Esophagus muscularis mucosa (tissue), 4 donors: ENCODE data around the gene NRIP3. TPM values are rescaled to one million over a fixed set of nuclear protein-coding genes. Genes with fewer than 3 reads are reported as not detected.
A peak's percentile ranks its signal among the peaks of the same experiment; 100 is the strongest.

ENCODE experiments used
- DNase-seq: peaks from one replicate; pipeline ENCODE4 v3.0.0-alpha.2; 2017; ENCODE audit errors: extremely low spot score
- H3K27ac ChIP-seq, 4 donors: fragments of 200-600 bp; sonication (generic); replicated peaks in 1 of 4; 1 replicate in 3 of 4; 2 replicates in 1 of 4; pipeline ENCODE4 v1.5.1; 2016 to 2019; ENCODE audit warnings: mild to moderate bottlenecking in 1 of 4
- H3K27me3 ChIP-seq, 4 donors: fragments of 200-600 bp; sonication (generic); one replicate each; pipeline versions ENCODE4 v1.5.1 to v1.6.0; 2016 to 2019
- H3K36me3 ChIP-seq, 4 donors: fragments of 200-600 bp; sonication (generic); one replicate each; pipeline ENCODE4 v1.5.1; 2016 to 2019
- H3K4me1 ChIP-seq, 4 donors: fragments of 200-600 bp; sonication (generic); one replicate each; pipeline ENCODE4 v1.5.1; 2016 to 2019
- H3K4me3 ChIP-seq, 4 donors: fragments of 200-600 bp; sonication (generic); 1 replicate in 2 of 4; 2 replicates in 2 of 4; pipeline ENCODE4 v1.5.1; 2016 to 2019; ENCODE audit warnings: mild to moderate bottlenecking in 4 of 4, moderate library complexity in 1 of 4
- H3K9me3 ChIP-seq, 4 donors: fragments of 200-600 bp; sonication (generic); 1 replicate in 3 of 4; 2 replicates in 1 of 4; pipeline ENCODE4 v1.5.1; 2016 to 2019
- CTCF ChIP-seq, 3 experiments: fragments of 200-600 bp in 2 of 3; fragments of 450-650 bp in 1 of 3; sonication (generic) in 2 of 3; IDR thresholded peaks; one replicate each; pipeline ENCODE4 v1.5.1; 2017 to 2019; ENCODE audit warnings: antibody characterized with exemption in 3 of 3, mild to moderate bottlenecking in 2 of 3, moderate library complexity in 1 of 3
- EP300 ChIP-seq: sonication (generic); formaldehyde crosslinking; IDR thresholded peaks from one replicate; pipeline ENCODE4 v1.6.1; 2017; ENCODE audit warnings: antibody characterized with exemption
- POLR2A ChIP-seq: fragments of 450-650 bp; IDR thresholded peaks from one replicate; pipeline ENCODE4 v1.6.1; 2017; ENCODE audit warnings: antibody characterized with exemption, moderate library complexity, mild to moderate bottlenecking, low read depth
- POLR2AphosphoS5 ChIP-seq, 2 donors: sonication (generic); formaldehyde crosslinking; IDR thresholded peaks; one replicate each; pipeline ENCODE4 v1.6.1; 2017; ENCODE audit warnings: antibody characterized with exemption in 2 of 2
- WGBS: methylation state at CpG from one replicate; pipeline ENCODE4 v1.1.5; 2018; 5-methylcytosine and 5-hydroxymethylcytosine counted together
- intact Hi-C: fragments of 100-400 bp; cut with DNase I; formaldehyde crosslinking; loops from one replicate; pipeline ENCODE4 v1.15.1; 2023
- total RNA-seq, 4 donors: library from RNA; depleted of rRNA; stranded (reverse); fragments of >200 nt; gene quantifications; one replicate each; pipeline versions ENCODE4 v1.1.0 to v1.2.1, GENCODE V29; 2016

NRIP3 gene
- total RNA-seq, 4 donors from 2014 or later = 2.1 to 4.0 (median 3.5) TPM

GRCh38 chr11:8964324-8965320 lies 39.2 kb downstream of the NRIP3 start, which contains the start of gene TMEM9B:
Gene TMEM9B (minus strand): TSS chr11:8964442. CDS start chr11:8964313, 129 bp downstream.
- TF ChIP-seq CTCF (IDR thresholded peaks at IDR 0.05) (no peak), POLR2AphosphoS5 (IDR thresholded peaks at IDR 0.05) (peak; percentile 90 to 97), EP300 (no peak), POLR2A (peak; percentile 86)
- H3K4me1 ChIP-seq = peaks cover 26 to 46% (median 41%) of the 10 kb centered on the region in 4 donors
- intact Hi-C loops = loop anchor here (5.0 kb wide), 2 partner anchors 277 to 292 kb away; no protein-coding TSS in a partner anchor
- H3K4me3 ChIP-seq = peak within 1 kb of the TSS; percentile 68 to 83 (median 72)
- DNase-seq = peak; percentile 97
- peaks cover 0 to 16% (median 2%) of the 10 kb centered on the region in 4 donors for H3K36me3 ChIP-seq
- no peaks in the 10 kb centered on the region for H3K27me3 ChIP-seq
- no peaks in the 10 kb centered on the region for H3K9me3 ChIP-seq
- peak within 1 kb of the TSS; percentile 91 to 98 (median 95) for H3K27ac ChIP-seq
- under 1% methylated on average over 48 of the region's 67 CpGs for WGBS

DNA sequence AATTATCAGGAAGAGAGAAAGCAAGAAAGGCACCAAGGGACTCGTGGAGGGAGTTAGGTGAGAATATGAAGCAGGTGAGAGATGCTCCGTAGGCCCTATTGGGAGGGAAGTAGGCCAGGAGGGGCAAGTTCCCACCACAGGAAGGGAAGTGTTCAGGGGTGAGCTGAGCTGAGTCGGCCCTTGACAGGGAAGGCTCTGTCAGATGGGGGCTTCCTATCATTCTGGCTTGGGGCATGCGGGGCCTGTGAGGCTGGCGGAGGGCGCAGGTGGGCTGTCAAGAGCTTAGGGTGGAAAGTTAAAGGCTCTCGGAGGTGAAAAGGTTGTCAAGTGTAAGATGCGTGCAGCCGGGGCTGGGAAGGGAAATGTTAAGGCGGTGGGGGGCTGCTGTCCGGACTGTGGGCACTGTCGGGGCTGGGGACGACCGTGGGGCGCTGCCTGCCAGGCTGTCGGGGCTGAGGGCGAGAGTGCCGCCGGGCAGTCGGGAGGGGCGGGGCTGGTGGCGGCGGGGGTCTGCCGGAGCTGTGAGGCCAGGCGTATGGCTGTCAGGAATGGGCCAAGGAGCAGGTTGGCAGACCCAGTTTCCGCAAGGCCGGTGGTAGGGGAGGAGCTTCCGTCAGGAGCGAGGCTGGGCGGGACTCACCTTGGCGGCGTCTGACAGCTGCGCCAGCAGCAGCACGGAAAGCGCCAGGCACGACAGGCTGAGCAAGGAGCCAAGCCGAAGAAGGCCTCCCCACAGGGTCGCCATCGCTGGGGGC lies 40.1 kb downstream of the NRIP3 start:
- WGBS = 6% methylated on average over 11 of the region's 39 CpGs
- peaks cover 0 to 16% (median 2%) of the 10 kb centered on the region in 4 donors for H3K36me3 ChIP-seq
- no peaks in the 10 kb centered on the region for H3K9me3 ChIP-seq
- peak overlapping the region; percentile 91 to 98 (median 95) for H3K27ac ChIP-seq
- H3K4me1 ChIP-seq = peaks cover 34 to 55% (median 49%) of the 10 kb centered on the region in 4 donors
- H3K4me3 ChIP-seq = peak overlapping the region; percentile 68 to 83 (median 72)
- DNase-seq = peak; percentile 93
- TF ChIP-seq EP300 (no peak), CTCF (IDR thresholded peaks at IDR 0.05) (no peak), POLR2A (no peak), POLR2AphosphoS5 (IDR thresholded peaks at IDR 0.05) (no peak)
- intact Hi-C loops = loop anchor here (5.0 kb wide), 2 partner anchors 276 to 291 kb away; no protein-coding TSS in a partner anchor
- no peaks in the 10 kb centered on the region for H3K27me3 ChIP-seq

DNA sequence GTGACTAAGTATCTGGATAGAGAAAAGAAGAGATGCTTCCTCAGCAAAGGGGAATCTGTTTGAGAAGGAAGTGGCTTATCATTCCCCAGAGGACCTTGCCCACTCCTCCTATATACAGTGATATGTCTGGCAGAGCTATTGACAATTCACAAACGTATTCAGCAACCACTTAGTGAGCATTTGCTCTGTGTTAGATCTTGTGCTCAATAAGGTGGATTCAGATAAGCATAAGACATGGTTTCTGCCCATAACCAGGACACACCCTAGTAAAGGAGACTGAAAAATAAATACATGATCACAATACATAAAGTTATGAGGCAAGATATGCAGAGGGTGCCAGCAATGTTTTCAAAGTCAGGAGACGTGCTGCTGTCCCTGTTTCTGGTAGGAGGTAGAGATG lies 41.0 kb downstream of the NRIP3 start:
- WGBS = 18% methylated on average over 2 of the region's 2 CpGs
- no peak for TF ChIP-seq POLR2AphosphoS5 (IDR thresholded peaks at IDR 0.05)
- no peak for TF ChIP-seq POLR2A
- no peak for TF ChIP-seq CTCF (IDR thresholded peaks at IDR 0.05)
- TF ChIP-seq EP300 = no peak
- Histone ChIP-seq H3K9me3 (no peaks in the 10 kb centered on the region), H3K4me3 (peak overlapping the region; percentile 68 to 83 (median 72)), H3K27ac (peak overlapping the region; percentile 91 to 98 (median 95)), H3K27me3 (no peaks in the 10 kb centered on the region), H3K36me3 (peaks cover 0 to 9% (median 2%) of the 10 kb centered on the region in 4 donors), H3K4me1 (peaks cover 34 to 55% (median 51%) of the 10 kb centered on the region in 4 donors)
- DNase-seq = no peak
- intact Hi-C loops = loop anchor here (5.0 kb wide), 2 partner anchors 276 to 291 kb away; no protein-coding TSS in a partner anchor

DNA sequence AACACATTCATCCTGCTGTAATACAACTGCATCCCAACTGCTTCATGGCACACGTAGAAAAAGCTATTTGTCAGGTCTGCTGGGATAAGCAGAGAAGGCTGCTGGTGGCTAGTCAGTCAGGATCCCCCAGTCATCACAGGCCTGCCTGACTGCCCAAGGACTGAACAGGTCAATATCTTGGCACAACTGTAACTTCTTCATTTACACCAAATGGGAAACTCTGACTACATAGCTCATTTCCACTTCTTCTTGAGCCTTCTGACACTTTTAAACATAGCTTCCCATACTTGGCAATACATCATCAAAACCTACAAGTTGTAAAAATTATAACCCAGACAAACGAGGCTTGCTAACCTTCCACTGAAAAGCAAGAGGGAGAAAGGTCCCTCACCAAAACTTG lies 42.4 kb downstream of the NRIP3 start:
- Histone ChIP-seq H3K4me1 (peaks cover 34 to 55% (median 51%) of the 10 kb centered on the region in 4 donors), H3K9me3 (no peaks in the 10 kb centered on the region), H3K36me3 (peaks cover 0 to 5% (median 1%) of the 10 kb centered on the region in 4 donors), H3K27me3 (no peaks in the 10 kb centered on the region), H3K4me3 (no peak overlapping the region), H3K27ac (peak overlapping the region in 1 of 4 donors; percentile 28)
- no peak for DNase-seq
- intact Hi-C loops = loop anchor here (5.0 kb wide), 2 partner anchors 274 to 289 kb away; no protein-coding TSS in a partner anchor
- WGBS = 40% methylated on average over 2 of the region's 2 CpGs
- TF ChIP-seq POLR2AphosphoS5 (IDR thresholded peaks at IDR 0.05) (no peak), CTCF (IDR thresholded peaks at IDR 0.05) (no peak), EP300 (no peak), POLR2A (no peak)
